Neural progenitor cell (in vitro differentiated cells): ENCODE data around the gene LEO1. TPM values are rescaled to one million over a fixed set of nuclear protein-coding genes. Genes with fewer than 3 reads are reported as not detected.

ENCODE experiments used
- DNase-seq: peaks from one replicate; pipeline ENCODE4 v3.0.0-alpha.2; 2016; ENCODE audit warnings: low spot score
- H2AFZ ChIP-seq: fragments of 200-600 bp; sonication (generic); replicated peaks from 2 replicates; pipeline ENCODE4 v1.6.1; 2016; ENCODE audit warnings: antibody characterized with exemption
- H3F3A ChIP-seq: fragments of 200-600 bp; sonication (generic); 2 replicates; pipeline ENCODE4 v1.6.1; 2016; ENCODE audit warnings: antibody characterized with exemption, low read depth
- H3K27ac ChIP-seq: fragments of 200-600 bp; sonication (generic); 2 replicates; pipeline ENCODE4 v1.5.1; 2016; ENCODE audit warnings: mild to moderate bottlenecking
- H3K27me3 ChIP-seq: fragments of 200-600 bp; sonication (generic); 2 replicates; pipeline ENCODE4 v1.6.1; 2016; ENCODE audit warnings: mild to moderate bottlenecking, moderate library complexity
- H3K36me3 ChIP-seq: fragments of 200-600 bp; sonication (generic); 2 replicates; pipeline ENCODE4 v1.5.1; 2016
- H3K4me1 ChIP-seq: fragments of 200-600 bp; sonication (generic); 2 replicates; pipeline ENCODE4 v1.6.1; 2016; ENCODE audit warnings: mixed run types
- H3K4me2 ChIP-seq: fragments of 200-600 bp; sonication (generic); 2 replicates; pipeline ENCODE4 v1.6.1; 2016
- H3K4me3 ChIP-seq: fragments of 200-600 bp; sonication (generic); 2 replicates; pipeline ENCODE4 v1.5.1; 2016
- H3K79me2 ChIP-seq: fragments of 200-600 bp; sonication (generic); 2 replicates; pipeline ENCODE4 v1.6.1; 2016; ENCODE audit warnings: low read depth
- H3K9ac ChIP-seq: fragments of 200-600 bp; sonication (generic); 2 replicates; pipeline ENCODE4 v1.6.1; 2016
- H3K9me3 ChIP-seq: fragments of 200-600 bp; sonication (generic); 2 replicates; pipeline ENCODE4 v1.5.1; 2016; ENCODE audit warnings: low read depth
- H4K20me1 ChIP-seq: fragments of 200-600 bp; sonication (generic); 2 replicates; pipeline ENCODE4 v1.6.1; 2016; ENCODE audit warnings: low read depth
- H3K27ac Mint-ChIP-seq: 3 replicates; pipeline ENCODE4 v1.8.0; 2021; ENCODE audit warnings: mixed read lengths
- H3K27me3 Mint-ChIP-seq: 2 replicates; pipeline ENCODE4 v1.8.0; 2022; ENCODE audit warnings: low read depth, mild to moderate bottlenecking, inconsistent platforms, moderate library complexity, mixed read lengths; ENCODE audit not compliant: insufficient read depth
- H3K36me3 Mint-ChIP-seq: 3 replicates; pipeline ENCODE4 v1.8.0; 2021; ENCODE audit warnings: mixed read lengths
- H3K4me1 Mint-ChIP-seq: 3 replicates; pipeline ENCODE4 v1.8.0; 2021; ENCODE audit warnings: mixed read lengths
- H3K4me3 Mint-ChIP-seq: 3 replicates; pipeline ENCODE4 v1.8.0; 2021; ENCODE audit warnings: mild to moderate bottlenecking, moderate library complexity, mixed read lengths
- H3K9me3 Mint-ChIP-seq: 3 replicates; pipeline ENCODE4 v1.8.0; 2020; ENCODE audit warnings: mixed read lengths
- EZH2 ChIP-seq: fragments of 200-600 bp; sonication (generic); IDR thresholded peaks from 2 replicates; pipeline ENCODE4 v1.6.1; 2017; ENCODE audit warnings: antibody characterized with exemption, mild to moderate bottlenecking, moderate library complexity
- EZH2phosphoT487 ChIP-seq: fragments of 200-600 bp; sonication (generic); IDR thresholded peaks from 2 replicates; pipeline ENCODE4 v1.6.1; 2017; ENCODE audit warnings: antibody characterized with exemption
- total RNA-seq: library from RNA; depleted of rRNA; stranded (reverse); fragments of >200 nt; gene quantifications from 2 replicates; pipeline ENCODE4 v1.2.3, GENCODE V29; 2015; ENCODE audit warnings: low replicate concordance
- TF ChIP-seq, protein P1 (sequence below): fragments of 200-600 bp; sonication (generic); IDR thresholded peaks from 2 replicates; pipeline ENCODE4 v1.5.1; 2017; ENCODE audit warnings: antibody characterized with exemption, mild to moderate bottlenecking

LEO1 gene
- 26.6 and 43.9 TPM in 2 replicates for total RNA-seq

DNA sequence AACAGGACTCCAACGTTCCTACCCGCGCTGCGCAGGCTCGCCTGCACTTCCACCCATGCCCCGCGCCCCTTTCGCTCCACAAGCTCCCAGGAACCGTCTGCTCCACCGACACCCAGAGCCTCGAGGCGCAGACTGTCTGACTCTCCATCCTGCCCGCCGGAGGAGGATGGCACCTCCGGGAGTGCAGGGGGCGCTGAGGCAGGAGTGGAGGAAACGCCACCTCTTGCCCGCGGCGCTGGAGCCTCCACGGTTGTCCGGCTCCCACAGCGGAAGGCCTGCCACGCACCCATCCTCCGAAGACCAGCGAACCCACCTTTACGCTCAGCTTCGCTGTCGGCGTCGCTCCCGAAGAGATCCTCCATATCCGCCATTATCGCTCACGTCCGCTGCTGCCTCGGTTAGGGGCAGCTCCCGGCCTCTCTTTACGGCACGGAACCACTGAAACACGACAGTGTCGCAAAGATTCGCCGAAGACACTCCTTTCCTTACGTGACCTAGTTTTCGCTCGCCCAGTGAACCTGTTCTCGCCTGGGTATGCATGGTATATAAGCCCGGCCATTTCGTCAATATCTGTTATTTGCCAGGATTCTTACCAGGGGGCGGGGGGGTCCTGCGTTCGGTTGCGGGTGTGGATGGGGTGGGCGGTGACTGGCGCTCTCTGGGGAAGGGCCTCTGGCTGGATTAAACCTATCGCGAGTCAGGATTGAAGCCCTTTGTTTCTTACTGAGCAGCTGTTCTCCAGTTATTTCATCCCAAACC lies at the start of gene LEO1:
TSS of gene LEO1 (minus strand) at position 404 of the 759 bp plus-strand sequence. CDS start at position 371, 33 bp downstream.
- H3K79me2 ChIP-seq = peaks cover 71% of the 10 kb centered on the region
- H3K9me3 ChIP-seq = no peaks in the 10 kb centered on the region
- Mint-ChIP-seq H3K27me3 (peaks cover 8% of the 10 kb centered on the region), H3K4me1 (peaks cover 15% of the 10 kb centered on the region), H3K27ac (peak within 1 kb of the TSS; percentile 99), H3K36me3 (peaks cover 13% of the 10 kb centered on the region), H3K9me3 (peaks cover 15% of the 10 kb centered on the region), H3K4me3 (peak within 1 kb of the TSS; percentile 96)
- peak within 1 kb of the TSS; percentile 79 for H3K4me2 ChIP-seq
- H3K4me3 ChIP-seq = peak within 1 kb of the TSS; percentile 84
- H4K20me1 ChIP-seq = no peaks in the 10 kb centered on the region
- DNase-seq = peak; percentile 99
- no peak within 1 kb of the TSS for H3K27ac ChIP-seq
- no peaks in the 10 kb centered on the region for H3K36me3 ChIP-seq
- peaks cover 6% of the 10 kb centered on the region for H3K4me1 ChIP-seq
- H2AFZ ChIP-seq = peak within 1 kb of the TSS; percentile 99
- peaks cover 5% of the 10 kb centered on the region for H3F3A ChIP-seq
- no peak for TF ChIP-seq EZH2phosphoT487
- TF ChIP-seq, protein P1, sequence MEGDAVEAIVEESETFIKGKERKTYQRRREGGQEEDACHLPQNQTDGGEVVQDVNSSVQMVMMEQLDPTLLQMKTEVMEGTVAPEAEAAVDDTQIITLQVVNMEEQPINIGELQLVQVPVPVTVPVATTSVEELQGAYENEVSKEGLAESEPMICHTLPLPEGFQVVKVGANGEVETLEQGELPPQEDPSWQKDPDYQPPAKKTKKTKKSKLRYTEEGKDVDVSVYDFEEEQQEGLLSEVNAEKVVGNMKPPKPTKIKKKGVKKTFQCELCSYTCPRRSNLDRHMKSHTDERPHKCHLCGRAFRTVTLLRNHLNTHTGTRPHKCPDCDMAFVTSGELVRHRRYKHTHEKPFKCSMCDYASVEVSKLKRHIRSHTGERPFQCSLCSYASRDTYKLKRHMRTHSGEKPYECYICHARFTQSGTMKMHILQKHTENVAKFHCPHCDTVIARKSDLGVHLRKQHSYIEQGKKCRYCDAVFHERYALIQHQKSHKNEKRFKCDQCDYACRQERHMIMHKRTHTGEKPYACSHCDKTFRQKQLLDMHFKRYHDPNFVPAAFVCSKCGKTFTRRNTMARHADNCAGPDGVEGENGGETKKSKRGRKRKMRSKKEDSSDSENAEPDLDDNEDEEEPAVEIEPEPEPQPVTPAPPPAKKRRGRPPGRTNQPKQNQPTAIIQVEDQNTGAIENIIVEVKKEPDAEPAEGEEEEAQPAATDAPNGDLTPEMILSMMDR = peak; percentile 47
- no peaks in the 10 kb centered on the region for H3K27me3 ChIP-seq
- peak within 1 kb of the TSS; percentile 61 for H3K9ac ChIP-seq

DNA sequence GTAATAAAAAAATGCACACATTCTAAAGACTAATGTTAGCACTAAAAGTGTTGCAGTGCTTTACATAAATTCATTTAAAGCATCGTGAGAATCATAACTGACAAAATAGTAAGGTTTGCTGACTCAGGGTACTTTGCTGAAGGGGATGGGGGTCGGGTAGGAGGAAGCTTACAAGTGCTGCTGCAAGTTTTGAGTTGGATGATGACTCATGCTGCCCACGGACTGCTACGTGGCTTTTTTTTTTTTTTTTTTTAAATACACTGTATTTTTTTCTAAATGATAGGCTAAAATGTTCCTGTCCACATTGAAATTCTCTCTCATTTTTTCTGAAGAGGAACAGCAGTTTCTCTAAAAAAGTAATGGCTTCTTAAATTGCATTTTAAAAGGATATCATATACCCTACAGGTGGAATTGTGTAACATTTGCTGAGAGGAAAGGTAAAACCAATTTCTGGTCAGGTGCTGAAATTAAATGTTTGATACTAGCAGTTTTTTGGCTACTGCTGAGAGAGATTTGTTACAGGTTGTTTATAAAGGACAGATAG lies 49.6 kb upstream of the LEO1 start:
- H3K4me1 Mint-ChIP-seq = peaks cover 34% of the 10 kb centered on the region
- peak; percentile 24 for DNase-seq
- H2AFZ ChIP-seq = no peak overlapping the region

DNA sequence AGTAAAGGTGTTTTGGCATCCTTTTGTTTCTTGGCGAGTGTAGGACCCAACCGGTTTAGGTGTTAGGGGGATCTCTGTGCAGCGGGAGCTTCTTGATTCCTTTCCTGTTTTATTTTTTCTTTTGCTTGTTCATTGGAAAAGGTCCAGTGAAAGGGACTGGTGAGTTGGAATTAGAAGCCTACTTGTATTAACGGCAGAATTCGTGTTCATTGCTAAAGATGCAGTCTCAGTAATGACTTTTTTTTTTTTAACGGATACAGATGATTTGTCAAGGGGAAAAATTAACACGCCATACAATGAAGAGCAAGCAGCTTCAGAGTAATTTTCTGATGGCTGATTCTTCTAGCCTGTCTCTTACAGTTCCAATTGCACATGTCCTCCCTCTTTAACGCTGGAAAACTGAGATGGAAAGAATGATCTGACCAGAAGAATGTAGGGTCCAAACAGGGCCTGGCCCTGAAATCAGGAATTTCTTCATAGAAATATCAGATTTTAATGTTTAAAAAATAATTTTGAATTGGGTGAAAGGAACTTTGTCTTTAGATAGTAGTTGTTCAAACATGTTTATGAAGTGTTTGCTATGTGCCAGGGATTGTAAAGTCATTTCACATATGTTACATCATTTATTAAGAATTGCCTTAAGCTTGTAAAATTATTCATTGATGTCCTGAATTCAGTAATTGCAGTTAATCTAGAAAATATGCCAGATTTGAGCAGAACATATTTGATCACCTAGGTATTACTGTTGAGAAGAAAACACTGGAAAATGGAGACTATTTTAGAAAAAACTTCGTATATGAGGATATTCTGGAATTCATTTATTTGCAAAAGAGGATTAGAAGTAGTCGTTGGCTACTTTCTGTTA lies 48.9 kb upstream of the LEO1 start:
- no peaks in the 10 kb centered on the region for H3K36me3 ChIP-seq
- H3K4me3 ChIP-seq = peak overlapping the region; percentile 64
- H3K4me1 ChIP-seq = peaks cover 12% of the 10 kb centered on the region
- TF ChIP-seq EZH2 = no peak
- TF ChIP-seq, protein P1 = no peak
- TF ChIP-seq EZH2phosphoT487 = no peak
- H3K4me2 ChIP-seq = peak overlapping the region; percentile 76
- peaks cover 58% of the 10 kb centered on the region for H3K79me2 ChIP-seq
- Mint-ChIP-seq H3K27ac (peak overlapping the region; percentile 94), H3K27me3 (peaks cover 2% of the 10 kb centered on the region), H3K9me3 (no peaks in the 10 kb centered on the region), H3K36me3 (peaks cover 3% of the 10 kb centered on the region), H3K4me3 (peak overlapping the region; percentile 96), H3K4me1 (peaks cover 34% of the 10 kb centered on the region)
- H3K27me3 ChIP-seq = no peaks in the 10 kb centered on the region
- peaks cover 22% of the 10 kb centered on the region for H3F3A ChIP-seq
- H3K9me3 ChIP-seq = no peaks in the 10 kb centered on the region
- H2AFZ ChIP-seq = no peak overlapping the region
- H3K9ac ChIP-seq = peak overlapping the region; percentile 33
- no peak for DNase-seq
- H3K27ac ChIP-seq = peak overlapping the region; percentile 89
- peaks cover 44% of the 10 kb centered on the region for H4K20me1 ChIP-seq

More for the DNA sequence above, 49.6 kb upstream of the LEO1 start:
- Mint-ChIP-seq H3K4me3 (peak overlapping the region; percentile 96), H3K27me3 (peaks cover 2% of the 10 kb centered on the region), H3K36me3 (peaks cover 9% of the 10 kb centered on the region), H3K9me3 (peaks cover 5% of the 10 kb centered on the region), H3K27ac (no peak overlapping the region)
- peak overlapping the region; percentile 76 for H3K4me2 ChIP-seq
- H3K27me3 ChIP-seq = no peaks in the 10 kb centered on the region
- H3K4me3 ChIP-seq = peak overlapping the region; percentile 64
- H4K20me1 ChIP-seq = peaks cover 46% of the 10 kb centered on the region
- H3K9ac ChIP-seq = peak overlapping the region; percentile 33
- peaks cover 12% of the 10 kb centered on the region for H3K4me1 ChIP-seq
- H3F3A ChIP-seq = peaks cover 22% of the 10 kb centered on the region
- TF ChIP-seq EZH2phosphoT487 (no peak), EZH2 (no peak)
- TF ChIP-seq, protein P1 = peak; percentile 5
- H3K27ac ChIP-seq = no peak overlapping the region
- no peaks in the 10 kb centered on the region for H3K36me3 ChIP-seq
- no peaks in the 10 kb centered on the region for H3K9me3 ChIP-seq
- H3K79me2 ChIP-seq = peaks cover 66% of the 10 kb centered on the region
